ENCODE measurements around the gene ZBTB33.

Gene ZBTB33

GRCh38 chrX:120250522-120251271, at the start of gene ZBTB33:
Gene ZBTB33 (plus strand): TSS chrX:120250812. CDS start chrX:120253416, 2,604 bp downstream.
- DNase-seq (ENCODE audit: low spot score), result peak; percentile 91

GRCh38 chrX:120200851-120201250, 49.8 kb upstream of the ZBTB33 start:
- DNase-seq (ENCODE audit: low spot score), result no peak

DNA sequence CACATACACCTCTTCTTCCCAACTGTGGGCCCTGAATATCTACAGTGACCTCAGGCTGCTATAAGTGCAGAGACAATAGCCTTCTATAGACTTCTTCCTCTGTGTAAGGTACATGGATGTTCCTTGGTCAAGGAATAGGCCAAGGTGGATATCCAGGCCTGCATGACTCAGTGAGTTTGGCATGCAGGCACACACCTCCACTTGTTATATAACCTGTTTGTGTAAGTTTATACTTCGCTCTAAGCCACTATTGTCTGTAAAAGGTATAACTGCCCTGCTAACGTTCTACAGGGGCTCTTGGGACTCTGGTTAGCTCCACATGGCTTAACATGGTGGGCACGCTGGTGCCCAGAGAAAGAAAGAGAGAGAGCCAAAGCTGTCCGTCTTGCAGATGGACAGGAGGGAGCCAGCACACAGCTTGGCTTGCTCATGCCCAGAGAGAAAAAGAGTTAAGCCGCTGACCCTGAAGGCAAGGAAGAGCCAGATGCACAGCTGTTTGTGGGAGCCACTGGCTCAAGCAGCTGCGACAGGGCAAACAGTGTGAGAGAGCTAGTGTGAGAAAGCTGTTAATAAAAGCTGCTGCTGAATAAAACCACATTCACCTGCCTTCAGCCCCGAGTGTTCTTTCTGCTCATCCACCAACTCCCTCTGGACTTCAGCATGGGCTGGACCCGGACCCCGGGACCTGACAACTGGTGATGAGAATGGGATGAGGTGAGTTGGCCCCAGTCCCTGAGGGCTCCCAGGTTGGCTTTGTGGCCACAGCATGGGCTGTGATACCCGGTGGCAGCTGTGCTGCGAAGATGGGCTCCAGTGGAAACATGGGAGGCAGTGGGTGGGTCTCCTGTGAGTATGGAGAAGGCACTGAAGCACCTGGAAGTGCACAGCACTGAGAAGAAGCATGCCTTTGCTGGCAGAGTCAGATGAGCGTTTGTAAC, 44.5 kb upstream of the ZBTB33 start:
- DNase-seq (ENCODE audit: low spot score), result no peak

- no peak for DNase-seq (ENCODE audit: low spot score)
These were observed 43.5 kb upstream of the ZBTB33 start for GRCh38 chrX:120207009-120207605.

DNA sequence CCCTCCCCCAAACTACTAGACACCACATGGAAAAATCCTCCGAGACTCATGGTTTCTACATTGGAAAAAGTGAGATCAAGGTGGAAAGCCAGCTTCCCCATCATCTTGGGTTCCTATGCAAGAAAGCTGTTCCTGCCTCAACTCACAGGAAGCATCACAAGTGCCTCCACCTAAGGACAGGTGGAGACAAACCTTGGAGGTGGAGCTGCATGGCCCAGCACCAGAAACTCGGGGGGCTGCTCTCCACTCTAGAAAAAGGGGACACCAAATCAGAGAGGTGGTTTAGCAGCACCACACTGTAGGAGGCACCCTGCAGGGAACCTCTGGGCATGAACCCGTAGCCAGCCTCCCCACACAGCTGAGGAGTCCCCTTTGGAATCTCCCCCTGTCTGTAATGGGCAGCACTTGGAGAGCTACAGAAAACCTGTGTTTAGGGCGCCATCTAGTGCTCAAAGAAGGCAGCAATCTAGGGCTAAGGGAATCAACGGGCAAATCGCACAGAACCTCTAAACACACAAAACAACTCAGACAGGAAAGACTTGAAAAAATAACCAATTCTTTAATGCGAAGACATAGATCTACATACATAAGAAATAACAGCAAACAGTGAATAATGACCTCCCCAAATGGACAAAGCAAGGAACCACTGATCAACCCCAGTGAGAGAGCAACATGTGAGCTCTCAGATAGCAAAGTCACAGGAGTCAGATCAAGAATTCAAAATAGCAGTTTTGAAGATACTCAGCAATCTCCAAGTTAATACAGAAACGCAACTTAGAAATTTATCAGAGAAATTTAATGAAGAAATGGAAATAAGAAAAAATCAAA, 37.0 kb upstream of the ZBTB33 start:
- peak; percentile 66 for DNase-seq (ENCODE audit: low spot score)

DNA sequence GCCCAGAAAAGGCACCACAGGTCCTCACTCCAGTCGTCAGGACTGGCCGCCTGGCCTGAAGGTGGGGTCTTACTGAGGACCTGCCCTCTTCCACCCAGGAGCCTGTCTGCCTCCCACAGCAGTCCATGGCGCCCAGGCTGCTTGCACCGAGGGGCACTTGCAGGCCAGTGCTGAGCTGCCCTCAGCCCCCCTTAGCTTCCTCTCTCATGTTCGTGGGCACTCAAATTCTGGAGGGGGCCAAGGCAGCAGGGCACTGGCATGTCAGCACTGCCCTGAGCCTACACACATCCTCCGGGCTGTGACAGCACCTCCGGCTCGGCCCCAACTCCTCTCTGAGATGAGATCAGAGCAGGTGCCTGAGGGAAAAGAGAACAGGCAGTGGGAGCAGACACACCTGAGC, 27.2 kb upstream of the ZBTB33 start:
- no peak for DNase-seq (ENCODE audit: low spot score)

DNA sequence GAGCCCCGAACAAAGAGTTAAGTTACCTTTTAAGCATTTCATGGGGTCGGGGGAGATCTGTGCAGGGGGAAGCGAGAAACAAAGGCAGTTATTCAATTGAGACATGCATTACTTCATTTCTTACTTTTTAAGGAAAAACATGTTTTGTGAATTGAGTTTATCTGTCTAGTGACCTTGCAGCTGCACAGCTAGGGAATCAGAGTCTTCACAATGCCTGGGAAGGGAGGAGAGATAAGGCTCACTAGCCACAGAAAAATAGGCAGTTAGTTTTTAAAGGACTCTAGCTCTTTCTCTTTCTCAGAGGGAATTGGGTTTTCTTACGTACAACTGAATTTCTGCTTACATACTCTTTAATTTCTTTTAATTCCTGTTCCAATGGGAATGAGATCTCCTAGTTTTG, 26.2 kb upstream of the ZBTB33 start:
- DNase-seq (ENCODE audit: low spot score), result no peak

- DNase-seq (ENCODE audit: low spot score), result no peak
These were observed 22.3 kb upstream of the ZBTB33 start for GRCh38 chrX:120228187-120228908.

DNA sequence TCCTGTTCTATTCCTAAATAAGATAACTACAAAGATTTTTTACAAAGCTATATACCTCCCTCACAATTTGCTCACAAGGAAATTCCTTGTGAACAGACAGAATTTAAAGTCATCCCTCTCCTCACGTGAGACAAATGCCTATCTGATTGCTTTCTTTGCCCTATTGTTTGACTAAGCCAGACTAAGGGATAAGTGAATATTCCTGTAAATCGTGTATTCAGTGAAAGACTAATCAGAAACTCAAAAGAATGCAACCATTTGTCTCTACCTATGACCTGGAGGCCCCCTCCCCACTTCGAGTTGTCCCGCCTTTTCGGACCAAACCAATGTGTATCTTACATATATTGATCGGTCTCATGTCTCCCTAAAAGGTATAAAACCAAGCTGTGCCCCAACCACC, 15.3 kb upstream of the ZBTB33 start:
- DNase-seq (ENCODE audit: low spot score), result no peak

DNA sequence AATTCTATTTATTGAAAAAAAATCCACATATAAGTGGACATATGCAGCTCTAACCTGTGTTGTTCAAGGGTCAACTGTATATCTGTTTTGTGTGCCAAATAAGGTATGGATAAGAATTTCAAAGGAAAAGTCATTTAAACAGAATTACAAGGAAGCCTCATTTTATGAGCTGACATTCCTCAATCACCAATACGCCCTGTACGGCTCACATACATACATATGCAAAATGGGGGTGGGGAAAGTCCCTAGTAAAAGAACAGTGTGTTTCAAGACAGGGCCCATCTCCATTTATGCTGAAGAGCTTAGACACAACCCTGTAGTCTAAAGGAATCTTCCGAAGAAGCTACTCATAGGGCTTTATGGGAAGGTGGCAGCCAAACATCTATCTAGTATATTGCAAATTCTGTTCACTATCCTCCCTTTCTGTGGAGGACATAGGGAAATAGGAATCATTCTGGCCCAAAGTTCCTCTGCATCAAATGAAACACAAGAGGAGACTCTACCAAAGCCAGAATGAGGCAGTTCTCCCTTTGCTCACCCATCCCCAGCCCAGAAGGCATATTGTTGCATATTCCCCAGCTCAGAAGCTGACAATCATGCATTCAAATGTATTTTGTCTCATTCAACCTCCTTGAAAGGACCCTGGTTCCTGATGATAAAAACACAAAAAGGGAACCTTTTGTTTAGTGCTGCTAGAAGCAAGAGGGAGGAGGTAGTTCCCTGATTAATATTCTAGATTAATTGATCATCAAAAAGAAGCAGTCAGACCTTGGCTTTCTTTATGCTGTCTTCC, 13.7 kb upstream of the ZBTB33 start:
- DNase-seq (ENCODE audit: low spot score), result no peak

GRCh38 chrX:120238933-120239332, 11.7 kb upstream of the ZBTB33 start:
- no peak for DNase-seq (ENCODE audit: low spot score)

- DNase-seq (ENCODE audit: low spot score), result no peak
These were observed 7.8 kb upstream of the ZBTB33 start for GRCh38 chrX:120242813-120243212.

- no peak for DNase-seq (ENCODE audit: low spot score)
These were observed 6.2 kb upstream of the ZBTB33 start for GRCh38 chrX:120244395-120244734.

- peak; percentile 51 for DNase-seq (ENCODE audit: low spot score)
These were observed 5.7 kb upstream of the ZBTB33 start for GRCh38 chrX:120244735-120245498.

DNA sequence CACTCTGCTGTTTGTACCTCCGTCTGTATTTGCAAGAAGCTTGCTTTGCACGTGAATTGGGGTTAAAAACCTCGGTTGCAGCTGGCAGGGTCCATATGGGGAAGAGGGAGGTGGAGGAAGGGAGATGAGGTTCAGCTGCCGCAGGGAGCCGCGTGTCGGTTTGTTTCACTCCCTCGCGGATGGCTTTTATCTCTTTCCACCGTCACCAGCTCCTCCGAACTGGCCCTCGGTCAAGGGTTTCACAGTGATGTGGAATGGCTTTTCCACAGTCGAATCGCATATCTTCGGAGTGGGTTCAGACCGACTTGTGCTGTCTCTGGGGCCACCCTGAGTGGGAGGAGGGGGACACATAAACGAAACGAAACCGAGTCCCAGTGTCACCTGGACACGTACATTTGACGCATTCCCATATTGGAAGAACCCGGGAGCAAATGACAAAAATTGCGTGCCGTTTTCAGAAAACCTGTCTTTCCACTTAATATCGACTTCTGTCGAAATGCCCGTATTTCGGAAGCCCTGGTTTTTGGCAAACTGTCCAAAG, 929 bp downstream of the ZBTB33 start:
- peak; percentile 49 for DNase-seq (ENCODE audit: low spot score)

GRCh38 chrX:120253784-120254183, 3.2 kb downstream of the ZBTB33 start:
- no peak for DNase-seq (ENCODE audit: low spot score)

DNA sequence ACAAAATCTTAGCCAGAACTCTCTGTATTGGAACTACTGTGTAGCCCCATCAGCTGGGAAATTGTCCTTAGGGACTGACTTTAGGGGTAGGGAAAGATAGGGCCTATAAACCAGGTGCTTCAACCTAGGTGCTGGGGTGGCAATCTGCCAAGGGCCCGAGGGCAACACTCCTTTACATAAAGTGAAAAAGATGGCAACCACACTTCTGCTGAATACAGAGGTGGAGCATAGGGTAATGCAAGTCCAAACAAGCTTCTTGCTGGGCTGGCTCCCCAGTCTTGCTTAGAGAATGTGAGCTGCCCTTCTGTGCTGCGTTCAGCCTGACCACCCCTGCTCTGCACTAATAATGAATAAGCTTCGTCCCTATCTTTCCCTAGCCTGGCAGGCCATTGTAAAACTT, 9.8 kb downstream of the ZBTB33 start:
- no peak for DNase-seq (ENCODE audit: low spot score)

GRCh38 chrX:120262859-120263708, 12.5 kb downstream of the ZBTB33 start:
- DNase-seq (ENCODE audit: low spot score), result peak; percentile 28
